Adrenal gland (tissue), 12 donors: ENCODE data around the gene MICAL3. TPM values are rescaled to one million over a fixed set of nuclear protein-coding genes. Genes with fewer than 3 reads are reported as not detected.

ENCODE experiments used
- DNase-seq, 7 donors: peaks; one replicate each; pipeline ENCODE4 v3.0.0-alpha.2; 2019 to 2020
- H3K27ac ChIP-seq, 5 donors: fragments of 200-600 bp; sonication (generic) in 4 of 5; 1 replicate in 3 of 5; 2 replicates in 2 of 5; pipeline versions ENCODE4 v1.5.1 to v1.8.0; 2016 to 2020; ENCODE audit warnings: mild to moderate bottlenecking in 1 of 5
- H3K27me3 ChIP-seq: fragments of 200-600 bp; 2 replicates; pipeline ENCODE4 v1.8.0; 2021
- H3K36me3 ChIP-seq, 2 donors: fragments of 200-600 bp; replicated peaks in 1 of 2; 1 replicate in 1 of 2; 2 replicates in 1 of 2; pipeline versions ENCODE4 v1.5.1 to v1.8.0; 2018 to 2022
- H3K4me1 ChIP-seq, 2 donors: fragments of 200-600 bp; replicated peaks in 1 of 2; 1 replicate in 1 of 2; 2 replicates in 1 of 2; pipeline versions ENCODE4 v1.5.1 to v1.8.0; 2018 to 2021
- H3K4me3 ChIP-seq, 4 donors: fragments of 200-600 bp; sonication (generic) in 3 of 4; one replicate each; pipeline ENCODE4 v1.5.1; 2016 to 2018
- H3K9me3 ChIP-seq, 3 donors: fragments of 200-600 bp; sonication (generic) in 1 of 3; replicated peaks in 1 of 3; 1 replicate in 2 of 3; 2 replicates in 1 of 3; pipeline versions ENCODE4 v1.5.1 to v1.8.0; 2016 to 2021
- POLR2A ChIP-seq, 2 donors: fragments of 450-650 bp; IDR thresholded peaks; one replicate each; pipeline ENCODE4 v1.6.1; 2017; ENCODE audit warnings: antibody characterized with exemption in 2 of 2, mild to moderate bottlenecking in 2 of 2, moderate library complexity in 1 of 2
- WGBS, 4 donors: extraction: QIAGEN DNeasy Blood & Tissue Kit in 2 of 4; methylation state at CpG; one replicate each; pipeline versions ENCODE4 v1.1.5 to v1.1.7; 2013 to 2017; 5-methylcytosine and 5-hydroxymethylcytosine counted together
- intact Hi-C, 2 donors: fragments of 100-400 bp; cut with DNase I; formaldehyde crosslinking; loops; one replicate each; pipeline versions ENCODE4 v1.14.1 to v1.15.0; 2022 to 2023
- polyA plus RNA-seq, 3 donors: library from polyadenylated mRNA; stranded (reverse); fragments of 200-250 nt in 2 of 3; fragments of 350-450 nt in 1 of 3; fragmentation: Illumina TruSeq in 1 of 3; extraction: RNeasy Lipid Tissue Mini Kit (QIAGEN cat#74804) in 1 of 3; gene quantifications; one replicate each; pipeline ENCODE4 v1.2.3, GENCODE V29; 2013 to 2014
- total RNA-seq, 9 donors: library from RNA; depleted of rRNA in 4 of 9; stranded (reverse); fragments of >200 nt in 4 of 9; fragments of 120-200 nt in 1 of 9; fragmentation: NEBNext Ultra II Directional in 1 of 9; extraction: Animal tissue kit (Norgen Biotek cat#: 25700) in 1 of 9; gene quantifications; one replicate each; pipeline versions ENCODE4 v1.1.0 to v1.2.4, GENCODE V29; 2013 to 2023
- TF ChIP-seq, protein P1 (sequence below), 6 experiments: fragments of 450-650 bp in 4 of 6; fragments of 200-600 bp in 2 of 6; sonication (generic) in 1 of 6; IDR thresholded peaks; 1 replicate in 5 of 6; 2 replicates in 1 of 6; pipeline versions ENCODE4 v1.5.1 to v1.8.0; 2016 to 2021; ENCODE audit warnings: antibody characterized with exemption in 6 of 6, mild to moderate bottlenecking in 2 of 6, moderate library complexity in 1 of 6
- donor health status: healthy with polysubstance abuse.
- donor health status: Bipolar disorder and iron deficiency.
- donor health status: DM: yes; HTN: yes; CAD: no.
- donor health status: DM: no; HTN: no; CAD: no.
- donor health status: DM: no; HTN: no; CAD: no.
- donor health status: DM: yes; HTN: yes; CAD: no.

The MICAL3 gene
- total and polyA plus RNA-seq, 12 donors = 10.9 to 82.6 (median 34.4) TPM

DNA sequence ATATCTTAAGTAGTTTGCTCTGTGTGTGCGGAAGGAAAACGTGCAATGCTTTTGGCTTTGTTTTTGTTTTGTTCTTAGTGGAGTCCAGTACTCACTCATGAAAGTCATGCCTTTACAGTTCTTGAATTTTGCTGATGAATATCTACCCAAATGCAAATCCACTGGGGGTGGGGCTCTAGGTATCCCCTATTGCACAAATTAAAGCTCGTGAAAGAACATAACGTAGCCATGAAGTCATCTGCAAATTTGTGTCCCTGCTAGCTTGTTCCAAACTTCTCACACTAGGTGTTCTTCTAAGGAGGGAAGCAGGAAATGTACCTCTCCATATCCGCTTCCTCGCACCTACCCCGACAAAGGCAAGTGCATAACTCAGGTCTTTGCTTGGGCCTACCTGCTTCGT lies 118.9 kb downstream of the MICAL3 start:
- Histone ChIP-seq H3K4me1 (peaks cover 13 to 15% of the 10 kb centered on the region in 2 donors), H3K9me3 (no peaks in the 10 kb centered on the region), H3K27ac (no peak overlapping the region), H3K27me3 (no peaks in the 10 kb centered on the region), H3K4me3 (no peak overlapping the region), H3K36me3 (peaks cover 0 to 22% of the 10 kb centered on the region in 2 donors)
- DNase-seq = no peak
- intact Hi-C loops = loop anchor here in 1 of 2 donors (10.0 kb wide), 1 partner anchor 169 kb away; the partner anchor contains the start of gene PEX26
- TF ChIP-seq POLR2A (IDR thresholded peaks at IDR 0.05) = no peak
- TF ChIP-seq, protein P1, sequence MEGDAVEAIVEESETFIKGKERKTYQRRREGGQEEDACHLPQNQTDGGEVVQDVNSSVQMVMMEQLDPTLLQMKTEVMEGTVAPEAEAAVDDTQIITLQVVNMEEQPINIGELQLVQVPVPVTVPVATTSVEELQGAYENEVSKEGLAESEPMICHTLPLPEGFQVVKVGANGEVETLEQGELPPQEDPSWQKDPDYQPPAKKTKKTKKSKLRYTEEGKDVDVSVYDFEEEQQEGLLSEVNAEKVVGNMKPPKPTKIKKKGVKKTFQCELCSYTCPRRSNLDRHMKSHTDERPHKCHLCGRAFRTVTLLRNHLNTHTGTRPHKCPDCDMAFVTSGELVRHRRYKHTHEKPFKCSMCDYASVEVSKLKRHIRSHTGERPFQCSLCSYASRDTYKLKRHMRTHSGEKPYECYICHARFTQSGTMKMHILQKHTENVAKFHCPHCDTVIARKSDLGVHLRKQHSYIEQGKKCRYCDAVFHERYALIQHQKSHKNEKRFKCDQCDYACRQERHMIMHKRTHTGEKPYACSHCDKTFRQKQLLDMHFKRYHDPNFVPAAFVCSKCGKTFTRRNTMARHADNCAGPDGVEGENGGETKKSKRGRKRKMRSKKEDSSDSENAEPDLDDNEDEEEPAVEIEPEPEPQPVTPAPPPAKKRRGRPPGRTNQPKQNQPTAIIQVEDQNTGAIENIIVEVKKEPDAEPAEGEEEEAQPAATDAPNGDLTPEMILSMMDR (IDR thresholded peaks at IDR 0.05) = no peak
- 94 to 98% (median 96%) methylated on average over 8 of the region's 8 CpGs for WGBS, 4 donors

DNA sequence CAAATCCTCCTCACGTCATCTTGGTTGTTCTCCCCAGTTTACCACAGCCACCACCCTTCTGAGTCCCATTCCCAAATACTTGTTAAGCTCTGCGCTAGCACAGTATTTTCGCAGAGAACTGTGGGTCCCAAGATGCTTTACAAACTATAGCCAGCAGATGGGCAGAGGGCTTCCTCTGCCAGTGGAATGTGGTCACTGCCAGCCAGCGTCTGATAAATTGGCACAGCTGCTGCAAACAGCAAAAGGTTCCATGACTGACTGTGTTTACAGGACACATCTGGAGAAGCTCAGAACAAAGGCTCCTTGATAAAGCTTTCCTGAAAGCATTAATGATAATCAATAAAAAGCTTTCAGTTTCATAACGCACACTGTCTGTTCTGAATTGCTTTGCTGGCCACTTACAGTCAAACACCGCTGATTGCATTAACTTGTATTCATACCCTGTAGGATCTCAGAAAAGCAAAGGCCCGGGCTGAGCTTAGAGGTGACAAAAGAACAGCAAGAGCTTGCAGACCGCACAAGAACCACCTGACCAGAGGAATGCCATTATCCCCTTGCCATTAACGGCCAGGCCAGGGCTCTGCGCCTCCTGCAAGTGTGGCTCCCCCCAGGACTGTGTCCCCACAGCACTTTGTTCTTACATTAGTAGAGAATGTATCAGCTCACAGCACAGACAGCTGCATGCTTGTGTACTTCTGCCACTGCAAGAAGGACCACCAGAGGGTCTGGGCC lies 120.6 kb downstream of the MICAL3 start:
- H3K4me3 ChIP-seq = no peak overlapping the region
- WGBS, 4 donors = 72 to 80% (median 79%) methylated on average over 10 of the region's 10 CpGs
- H3K4me1 ChIP-seq = no peaks in the 10 kb centered on the region
- H3K9me3 ChIP-seq = no peaks in the 10 kb centered on the region
- TF ChIP-seq, protein P1 (IDR thresholded peaks at IDR 0.05) = no peak
- no peak for TF ChIP-seq POLR2A (IDR thresholded peaks at IDR 0.05)
- no peak overlapping the region for H3K27ac ChIP-seq
- peaks cover 0 to 38% of the 10 kb centered on the region in 2 donors for H3K36me3 ChIP-seq
- H3K27me3 ChIP-seq = no peaks in the 10 kb centered on the region
- no peak for DNase-seq
- intact Hi-C loops = loop anchor here in 1 of 2 donors (10.0 kb wide), 1 partner anchor 171 kb away; the partner anchor contains the start of gene PEX26

DNA sequence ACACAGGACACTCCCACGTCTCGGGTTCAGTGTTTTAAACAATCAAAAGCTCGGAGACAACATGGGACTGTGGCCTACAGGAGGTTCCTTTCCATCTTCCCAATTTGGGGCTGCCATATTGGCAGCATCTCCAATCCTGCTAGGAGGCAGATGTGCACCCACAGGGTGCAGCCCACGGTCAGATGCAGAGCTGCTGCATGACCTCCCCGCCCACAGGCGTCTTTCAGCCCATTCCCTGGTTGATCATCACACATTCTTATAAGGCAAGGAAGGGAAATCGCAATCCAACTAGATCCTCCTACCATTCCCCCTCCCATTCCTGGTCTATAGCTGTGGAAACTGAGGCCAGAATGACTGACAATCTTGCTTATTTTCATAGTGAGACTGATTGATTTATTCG lies 121.4 kb downstream of the MICAL3 start:
- Histone ChIP-seq H3K36me3 (peaks cover 0 to 43% of the 10 kb centered on the region in 2 donors), H3K27ac (no peak overlapping the region), H3K4me1 (no peaks in the 10 kb centered on the region), H3K9me3 (no peaks in the 10 kb centered on the region), H3K4me3 (no peak overlapping the region), H3K27me3 (no peaks in the 10 kb centered on the region)
- TF ChIP-seq POLR2A (IDR thresholded peaks at IDR 0.05) = no peak
- TF ChIP-seq, protein P1 (IDR thresholded peaks at IDR 0.05) = no peak
- intact Hi-C loops = loop anchor here in 1 of 2 donors (10.0 kb wide), 1 partner anchor 172 kb away; the partner anchor contains the start of gene PEX26
- 83 to 95% (median 93%) methylated on average over 7 to 8 of the region's 8 CpGs for WGBS, 4 donors
- DNase-seq = no peak

DNA sequence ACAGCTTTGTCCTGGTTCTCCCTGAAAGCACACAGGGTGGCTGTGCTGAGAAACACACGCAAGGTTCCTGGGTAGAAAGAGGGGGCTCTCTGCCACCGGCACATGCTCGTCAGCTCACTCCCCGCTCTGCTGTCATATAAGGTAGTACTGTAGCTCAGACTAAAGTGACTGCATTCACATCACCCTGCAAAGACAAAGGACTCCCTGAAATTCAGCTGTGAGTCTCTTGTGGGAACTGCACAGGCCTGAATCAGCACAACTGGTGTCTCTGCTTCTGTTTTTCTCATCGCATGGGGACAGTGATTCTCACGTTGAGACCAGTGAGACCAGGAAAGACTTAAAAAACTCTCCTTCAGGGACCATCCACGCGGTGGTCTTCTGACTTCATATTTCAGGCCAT lies 126.0 kb downstream of the MICAL3 start:
- Histone ChIP-seq H3K36me3 (peaks cover 0 to 46% of the 10 kb centered on the region in 2 donors), H3K27ac (no peak overlapping the region), H3K27me3 (no peaks in the 10 kb centered on the region), H3K4me1 (no peaks in the 10 kb centered on the region), H3K4me3 (no peak overlapping the region), H3K9me3 (no peaks in the 10 kb centered on the region)
- no peak for TF ChIP-seq POLR2A (IDR thresholded peaks at IDR 0.05)
- TF ChIP-seq, protein P1 (IDR thresholded peaks at IDR 0.05) = no peak
- no peak for DNase-seq
- intact Hi-C loops = loop anchor here (5.0 to 10.0 kb wide), 4 partner anchors 56 to 124 kb away; partner anchors contain the start of gene MICAL3 (in 1 of the 2)
- WGBS, 4 donors = 92 to 96% (median 95%) methylated on average over 8 of the region's 8 CpGs
